Keratinocyte (primary cell): ENCODE results near the gene WWC1. TPM values are rescaled to one million over a fixed set of nuclear protein-coding genes. Genes with fewer than 3 reads are reported as not detected.

ENCODE experiments used
- DNase-seq: peaks from one replicate; pipeline ENCODE4 v3.0.0-alpha.2; 2011; ENCODE audit warnings: low read depth, missing footprints, low spot score
- FAIRE-seq: peaks from 2 replicates; lab custom pipeline; 2011; peaks lifted over from hg19 to GRCh38; lab: Jason Lieb, UNC
- H2AFZ ChIP-seq: 2 replicates; pipeline ENCODE4 v1.6.0; 2012; ENCODE audit warnings: low read length, control low read depth, inconsistent platforms; ENCODE audit not compliant: control insufficient read depth
- H3K27ac ChIP-seq: 2 replicates; pipeline ENCODE4 v1.5.1; 2011; ENCODE audit warnings: low read length; ENCODE audit not compliant: control insufficient read depth, insufficient read depth
- H3K27me3 ChIP-seq: 3 replicates; pipeline ENCODE4 v1.6.0; 2011; ENCODE audit warnings: low read length; ENCODE audit not compliant: control insufficient read depth, insufficient read depth; ENCODE audit errors: extremely low read depth
- H3K36me3 ChIP-seq, 2 experiments: 2 replicates in 1 of 2; 3 replicates in 1 of 2; pipeline ENCODE4 v1.5.1; 2011; ENCODE audit warnings: low read length in 2 of 2, mild to moderate bottlenecking in 1 of 2; ENCODE audit not compliant: control insufficient read depth in 2 of 2, insufficient read depth in 2 of 2; ENCODE audit errors: extremely low read depth in 1 of 2
- H3K4me1 ChIP-seq: 3 replicates; pipeline ENCODE4 v1.5.1; 2011; ENCODE audit warnings: low read length; ENCODE audit not compliant: control insufficient read depth, insufficient read depth; ENCODE audit errors: extremely low read depth
- H3K4me2 ChIP-seq: 3 replicates; pipeline ENCODE4 v1.6.0; 2011; ENCODE audit warnings: low read depth, low read length; ENCODE audit not compliant: control insufficient read depth, insufficient read depth; ENCODE audit errors: extremely low read depth
- H3K4me3 ChIP-seq, 3 experiments: fragments of 200-600 bp in 1 of 3; sonication (generic) in 1 of 3; 2 replicates in 2 of 3; 3 replicates in 1 of 3; pipeline ENCODE4 v1.5.1; 2011 to 2016; ENCODE audit warnings: low read length in 3 of 3, mild to moderate bottlenecking in 3 of 3, control low read depth in 2 of 3, inconsistent platforms in 1 of 3, low read depth in 1 of 3, mixed read lengths in 1 of 3, mixed run types in 1 of 3, moderate library complexity in 1 of 3; ENCODE audit not compliant: control insufficient read depth in 2 of 3, insufficient read depth in 2 of 3; ENCODE audit errors: extremely low read depth in 1 of 3
- H3K79me2 ChIP-seq: 2 replicates; pipeline ENCODE4 v1.6.0; 2012; ENCODE audit warnings: low read length; ENCODE audit not compliant: control insufficient read depth, insufficient read depth
- H3K9ac ChIP-seq: 3 replicates; pipeline ENCODE4 v1.6.0; 2011; ENCODE audit warnings: low read length; ENCODE audit not compliant: control insufficient read depth, insufficient read depth; ENCODE audit errors: extremely low read depth
- H3K9me1 ChIP-seq: 3 replicates; pipeline ENCODE4 v1.6.0; 2011; ENCODE audit warnings: low read length; ENCODE audit not compliant: control insufficient read depth, insufficient read depth; ENCODE audit errors: extremely low read depth
- H3K9me3 ChIP-seq: 2 replicates; pipeline ENCODE4 v1.5.1; 2012; ENCODE audit warnings: low read depth, low read length; ENCODE audit not compliant: control insufficient read depth
- H4K20me1 ChIP-seq: 3 replicates; pipeline ENCODE4 v1.6.0; 2011; ENCODE audit warnings: low read length; ENCODE audit not compliant: control insufficient read depth, insufficient read depth; ENCODE audit errors: extremely low read depth
- CTCF ChIP-seq, 3 experiments: IDR thresholded peaks in 1 of 3; conservative IDR thresholded peaks in 1 of 3; optimal IDR thresholded peaks in 1 of 3; 2 replicates in 2 of 3; 3 replicates in 1 of 3; pipeline versions ENCODE3 to v1.5.1; 2011; ENCODE audit warnings: low read length in 3 of 3, mild to moderate bottlenecking in 3 of 3, moderate library complexity in 2 of 3, control low read depth in 1 of 3, inconsistent platforms in 1 of 3; ENCODE audit not compliant: insufficient read depth in 2 of 3; ENCODE audit errors: extremely low read depth in 1 of 3
- EZH2 ChIP-seq: IDR thresholded peaks from one replicate; pipeline ENCODE4 v1.6.1; 2012; ENCODE audit warnings: inconsistent platforms, mild to moderate bottlenecking, low read length, moderate library complexity
- dilution Hi-C: fragments of 300-500 bp; cut with MboI; formaldehyde crosslinking; loops from one replicate; pipeline ENCODE4 v1.7.0; 2020; ENCODE audit warnings: low sequenced_read_pairs; ENCODE audit not compliant: extremely low pct_ligation_motif_present
- polyA plus RNA-seq, 5 experiments: library from polyadenylated mRNA; depleted of rRNA in 3 of 5; stranded (reverse) in 3 of 5; stranded (forward) in 1 of 5; unstranded in 1 of 5; fragments of >200 nt; gene quantifications; 1 replicate in 1 of 5; 2 replicates in 3 of 5; 3 replicates in 1 of 5; pipeline versions ENCODE4 v1.2.1 to v1.2.3, GENCODE V29; 2011 to 2012; ENCODE audit warnings: missing spikeins in 2 of 5, low read depth in 1 of 5, low replicate concordance in 1 of 5

Gene WWC1
- polyA plus RNA-seq, 1 donor (not counting 4 experiments of a cell fraction or from before 2014, with no cell fraction given) = 19.8 TPM

GRCh38 chr5:168393773-168394172 lies 102.3 kb downstream of the WWC1 start:
- Histone ChIP-seq H3K9me1 (no peaks in the 10 kb centered on the region), H2AFZ (no peak overlapping the region), H3K27me3 (no peaks in the 10 kb centered on the region), H3K79me2 (no peaks in the 10 kb centered on the region), H4K20me1 (no peaks in the 10 kb centered on the region), H3K27ac (no peak overlapping the region), H3K9me3 (no peaks in the 10 kb centered on the region), H3K4me3 (no peak overlapping the region), H3K4me1 (peaks cover 18% of the 10 kb centered on the region), H3K36me3 (peaks cover 5 to 16% of the 10 kb centered on the region in 2 experiments), H3K4me2 (no peak overlapping the region), H3K9ac (no peak overlapping the region)
- dilution Hi-C loops = no loop called here
- no peak for DNase-seq
- FAIRE-seq = no peak
- TF ChIP-seq CTCF (optimal IDR thresholded peaks at IDR 0.05 in 1 of 3, IDR thresholded peaks at IDR 0.05 in 1 of 3, conservative IDR thresholded peaks at IDR 0.05 in 1 of 3; ENCODE audit: extremely low read depth in 1 of 3, insufficient read depth in 2 of 3, low read length in 3 of 3) (no peak), EZH2 (no peak)

GRCh38 chr5:168400429-168401220 lies 109.2 kb downstream of the WWC1 start:
- Histone ChIP-seq H2AFZ (no peak overlapping the region), H4K20me1 (no peaks in the 10 kb centered on the region), H3K79me2 (no peaks in the 10 kb centered on the region), H3K4me1 (peaks cover 34% of the 10 kb centered on the region), H3K27ac (no peak overlapping the region), H3K9me1 (peaks cover 5% of the 10 kb centered on the region), H3K4me2 (no peak overlapping the region), H3K9me3 (no peaks in the 10 kb centered on the region), H3K9ac (no peak overlapping the region), H3K27me3 (no peaks in the 10 kb centered on the region), H3K36me3 (peaks cover 5 to 17% of the 10 kb centered on the region in 2 experiments), H3K4me3 (no peak overlapping the region)
- no peak for TF ChIP-seq EZH2
- TF ChIP-seq CTCF (optimal IDR thresholded peaks at IDR 0.05 in 1 of 3, IDR thresholded peaks at IDR 0.05 in 1 of 3, conservative IDR thresholded peaks at IDR 0.05 in 1 of 3; ENCODE audit: extremely low read depth in 1 of 3, insufficient read depth in 2 of 3, low read length in 3 of 3) = no peak
- DNase-seq = no peak
- FAIRE-seq = no peak
- dilution Hi-C loops = no loop called here
